HepG2 (cell line): Measurements from ENCODE around the gene USP10. TPM values are rescaled to one million over a fixed set of nuclear protein-coding genes. Genes with fewer than 3 reads are reported as not detected.

Experiments used
- ATAC-seq: fragments of 200-7000 bp; cut with Tn5 transposase; 3 replicates; pipeline ENCODE4 v1.9.1; 2020; ENCODE audit warnings: mild to moderate bottlenecking, moderate library complexity
- BruUV-seq: library from RNA; stranded (reverse); fragments of 400-500 nt; replicated peaks from 2 replicates; lab custom pipeline; 2021; lab: Mats Ljungman, UMichigan
- CTCF ChIA-PET: fragments of 300-600 bp; formaldehyde crosslinking; extraction: SDS; loops from one replicate; lab custom pipeline; 2021; ENCODE audit warnings: low total read pairs, inconsistent platforms, low intra/inter-chr PET ratio; lab: Yijun Ruan, JAX
- POLR2A ChIA-PET: fragments of 350-600 bp; sonication (Branson Sonifier 250); formaldehyde crosslinking; loops from one replicate; lab custom pipeline; 2020; ENCODE audit warnings: antibody characterized with exemption, inconsistent platforms; lab: Yijun Ruan, JAX
- DNase-seq: peaks from one replicate; pipeline ENCODE4 v3.0.0-alpha.2; 2015; ENCODE audit warnings: low spot score
- FAIRE-seq: peaks from 3 replicates; lab custom pipeline; 2011; peaks lifted over from hg19 to GRCh38; lab: Jason Lieb, UNC
- H2AFZ ChIP-seq: one replicate; pipeline ENCODE4 v1.6.1; 2011; ENCODE audit warnings: low read length, inconsistent platforms
- H3K27ac ChIP-seq: fragments of 300-600 bp; 3 replicates; pipeline ENCODE4 v1.8.0; 2011; ENCODE audit warnings: mixed run types, mild to moderate bottlenecking, mixed read lengths, low read length, inconsistent platforms; ENCODE audit not compliant: insufficient read depth; ENCODE audit errors: extremely low read length
- H3K27me3 ChIP-seq, 2 experiments: fragments of 200-600 bp in 1 of 2; 2 replicates in 1 of 2; 3 replicates in 1 of 2; pipeline versions ENCODE4 v1.6.0 to v1.8.0; 2011; ENCODE audit warnings: low read length in 2 of 2, mild to moderate bottlenecking in 2 of 2, moderate library complexity in 2 of 2, inconsistent platforms in 1 of 2; ENCODE audit not compliant: insufficient read depth in 2 of 2, control insufficient read depth in 1 of 2
- H3K36me3 ChIP-seq, 2 experiments: fragments of 200-600 bp in 1 of 2; replicated peaks in 1 of 2; 2 replicates in 1 of 2; 3 replicates in 1 of 2; pipeline versions ENCODE4 v1.5.1 to v1.8.0; 2011; ENCODE audit warnings: low read length in 2 of 2, inconsistent platforms in 1 of 2; ENCODE audit not compliant: insufficient read depth in 2 of 2, control insufficient read depth in 1 of 2
- H3K4me1 ChIP-seq: 2 replicates; pipeline ENCODE4 v1.5.1; 2012; ENCODE audit warnings: low read length, inconsistent platforms; ENCODE audit not compliant: insufficient read depth
- H3K4me2 ChIP-seq: 2 replicates; pipeline ENCODE4 v1.6.0; 2011; ENCODE audit warnings: low read depth, low read length, inconsistent platforms
- H3K4me3 ChIP-seq, 3 experiments: fragments of 200-600 bp in 1 of 3; sonication (generic), shearing (Covaris generic) in 1 of 3; replicated peaks in 1 of 3; 2 replicates each; pipeline ENCODE4 v1.5.1; 2011 to 2016; ENCODE audit warnings: low read length in 3 of 3, inconsistent platforms in 2 of 3, low read depth in 2 of 3, mild to moderate bottlenecking in 2 of 3, control low read depth in 1 of 3, mixed read lengths in 1 of 3; ENCODE audit not compliant: insufficient read depth in 1 of 3
- H3K79me2 ChIP-seq: one replicate; pipeline ENCODE4 v1.6.1; 2011; ENCODE audit warnings: low read length, inconsistent platforms; ENCODE audit not compliant: insufficient read depth
- H3K9ac ChIP-seq: 2 replicates; pipeline ENCODE4 v1.6.0; 2011; ENCODE audit warnings: mild to moderate bottlenecking, low read depth, low read length, inconsistent platforms; ENCODE audit not compliant: insufficient read depth
- H3K9me3 ChIP-seq: 2 replicates; pipeline ENCODE4 v1.5.1; 2012; ENCODE audit warnings: mild to moderate bottlenecking, low read length
- H4K20me1 ChIP-seq: 2 replicates; pipeline ENCODE4 v1.6.0; 2011; ENCODE audit warnings: inconsistent platforms, mild to moderate bottlenecking, low read length, moderate library complexity; ENCODE audit not compliant: insufficient read depth
- ASH2L ChIP-seq: fragments of 300-600, 200-600 bp; sonication (generic); IDR thresholded peaks from 2 replicates; pipeline ENCODE4 v1.7.0; 2017; ENCODE audit warnings: low read depth, mild to moderate bottlenecking, moderate library complexity, mixed read lengths, low read length; ENCODE audit not compliant: insufficient read length
- ATF7-NPFF ChIP-seq: sonication (generic); formaldehyde crosslinking; IDR thresholded peaks from 2 replicates; pipeline ENCODE4 v1.8.1; 2023; ENCODE audit warnings: mild to moderate bottlenecking, low read depth, missing genetic modification reagents, moderate library complexity
- HES4 ChIP-seq: sonication (generic); formaldehyde crosslinking; IDR thresholded peaks from 2 replicates; pipeline ENCODE4 v1.9.0; 2021; ENCODE audit warnings: mild to moderate bottlenecking, missing genetic modification reagents, borderline replicate concordance
- ZNF24 ChIP-seq: fragments of 450-650 bp; IDR thresholded peaks from 2 replicates; pipeline ENCODE4 v1.6.1; 2017; ENCODE audit warnings: antibody characterized with exemption, mild to moderate bottlenecking
- ZNF598 ChIP-seq: sonication (generic); formaldehyde crosslinking; IDR thresholded peaks from 2 replicates; pipeline ENCODE4 v1.5.1; 2020; ENCODE audit warnings: mild to moderate bottlenecking, missing genetic modification reagents, borderline replicate concordance
- WGBS: methylation state at CpG from one replicate; pipeline ENCODE4 v1.1.6; 2017; ENCODE audit warnings: low lambda C conversion rate; 5-methylcytosine and 5-hydroxymethylcytosine counted together
- in situ Hi-C: cut with HindIII; loops from 2 replicates; pipeline ENCODE4 v1.10.0; 2017; ENCODE audit warnings: low pct_unique_long_range_greater_than_20kb; ENCODE audit not compliant: extremely low pct_ligation_motif_present
- intact Hi-C: fragments of 100-400 bp; cut with micrococcal nuclease; formaldehyde crosslinking; loops from one replicate; pipeline ENCODE4 v1.10.0; 2022; ENCODE audit not compliant: unreplicated experiment
- polyA plus RNA-seq, 8 experiments: library from polyadenylated mRNA; depleted of rRNA in 3 of 8; stranded (reverse) in 7 of 8; unstranded in 1 of 8; fragments of >200 nt; fragmentation: Illumina TruSeq in 4 of 8; extraction: Trizol in 4 of 8; gene quantifications; 2 replicates each; pipeline versions ENCODE4 v1.2.1 to v1.2.3, GENCODE V29; 2011 to 2016; ENCODE audit warnings: low read depth in 4 of 8, missing spikeins in 1 of 8, mixed read lengths in 1 of 8; ENCODE audit not compliant: insufficient read depth in 1 of 8
- total RNA-seq, 5 experiments: library from RNA; depleted of rRNA; stranded (reverse); fragments of >200 nt; fragmentation: Illumina TruSeq; extraction: Trizol; gene quantifications; 2 replicates each; pipeline ENCODE4 v1.2.3, GENCODE V29; 2016; ENCODE audit warnings: low read depth in 1 of 5

USP10 gene
- total and polyA plus RNA-seq, 2 of the 13 experiments (the other 11 are each of a cell fraction or from before 2014, with no cell fraction given), result 79.1 to 122 TPM

GRCh38 chr16:84728853-84729424 is 29.1 kb downstream of the USP10 start (continued):
- TF ChIP-seq ZNF598 (CRISPR knock-in tag) (no peak), ZNF24 (no peak)

GRCh38 chr16:84729716-84730320 is 30.0 kb downstream of the USP10 start:
- FAIRE-seq, result no peak
- in situ Hi-C loops, result loop anchor here (5.0 to 10.0 kb wide), 3 partner anchors 58 to 215 kb away; no protein-coding TSS in a partner anchor
- no peak for ATAC-seq
- H3K36me3 ChIP-seq, result peaks cover 2 to 9% of the 10 kb centered on the region in 2 experiments; a peak in 4 of 5 replicates
- peak overlapping the region; percentile 47 for H3K27ac ChIP-seq
- no TSS peak for BruUV-seq
- ChIA-PET CTCF (interaction anchor here (1.2 kb wide), 2 partner anchors 58 kb away, joined by 3 read pairs; no protein-coding TSS in a partner anchor), POLR2A (interaction anchor here (2.2 kb wide), 1 partner anchor 8 kb away, joined by 5 read pairs; no protein-coding TSS in a partner anchor)
- 52% methylated on average over 7 of the region's 7 CpGs for WGBS
- H3K4me1 ChIP-seq, result peaks cover 88% of the 10 kb centered on the region
- H3K27me3 ChIP-seq, result no peaks in the 10 kb centered on the region
- no peak overlapping the region; a peak in 1 of 6 replicates for H3K4me3 ChIP-seq
- peak overlapping the region; percentile 53 for H3K4me2 ChIP-seq
- 0 out of 2 replicates have a peak, but pooled peaks have one; percentile 27 for TF ChIP-seq ATF7-NPFF (CRISPR knock-in tag)
- TF ChIP-seq HES4 (CRISPR knock-in tag), result no peak
- peak; percentile 23 for TF ChIP-seq ASH2L
- H3K9me3 ChIP-seq, result no peaks in the 10 kb centered on the region
- H4K20me1 ChIP-seq, result peaks cover 75% of the 10 kb centered on the region
- no peak overlapping the region for H2AFZ ChIP-seq
- intact Hi-C loops, result loop anchor here (1.0 to 5.0 kb wide), 2 partner anchors 87 to 218 kb away; no protein-coding TSS in a partner anchor
- DNase-seq, result no peak
- H3K9ac ChIP-seq, result no peak overlapping the region
- peaks cover 97% of the 10 kb centered on the region for H3K79me2 ChIP-seq
